ENCODE measurements around the gene SYCP1. TPM values are rescaled to one million over a fixed set of nuclear protein-coding genes. Genes with fewer than 3 reads are reported as not detected.
"Not testable (repeated sequence)": the region's sequence is repeated elsewhere in the genome, so short reads cannot be mapped to it uniquely, and the experiment has no call there.

The SYCP1 gene
- total and polyA plus RNA-seq, 2 experiments from 2014 or later: 0.24 to 0.66 TPM

DNA sequence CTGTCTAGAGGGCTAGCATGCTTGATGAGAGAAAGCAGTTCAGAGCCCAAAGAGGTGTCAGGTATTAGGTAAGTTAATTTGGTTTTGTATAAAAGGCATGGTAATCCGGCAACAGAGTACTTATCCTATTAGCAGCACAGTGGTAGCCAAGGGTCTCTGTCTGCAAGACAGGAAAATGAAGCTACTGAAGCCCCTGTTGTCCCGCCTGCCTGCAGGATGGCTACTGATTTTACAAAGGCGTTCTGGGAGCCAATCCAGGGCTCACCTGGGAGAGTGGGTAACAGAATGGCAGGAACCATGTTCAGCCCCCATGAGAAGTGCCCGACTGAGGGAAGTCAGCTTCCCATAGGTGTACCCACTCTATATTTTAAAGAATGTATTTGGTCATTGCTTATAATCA is 61.1 kb downstream of the SYCP1 start:
- H2AFZ ChIP-seq: peak overlapping the region; percentile 43; the same call in 1 of the 2 replicates
- H3K4me3 Mint-ChIP-seq; H4K20me1 ChIP-seq (replicated peaks; ENCODE audit: insufficient read depth); H3F3A ChIP-seq (replicated peaks; ENCODE audit: low read depth); H3K4me1 Mint-ChIP-seq; H3K27me3 Mint-ChIP-seq (ENCODE audit: insufficient read depth, low read depth, poor library complexity); H3K4me1 ChIP-seq (ENCODE audit: insufficient read depth); H3K36me3 ChIP-seq (ENCODE audit: insufficient read depth); H3K4me2 ChIP-seq; H3K36me3 Mint-ChIP-seq (ENCODE audit: low read depth); H3K27ac ChIP-seq (ENCODE audit: low read depth); H3K27me3 ChIP-seq (ENCODE audit: insufficient read depth); H3K9me3 Mint-ChIP-seq; H3K79me2 ChIP-seq (replicated peaks; ENCODE audit: insufficient read depth); H3K27ac Mint-ChIP-seq; H3K4me3 ChIP-seq; H3K9me2 ChIP-seq (ENCODE audit: insufficient read depth): not testable (repeated sequence)
- DNase-seq (ENCODE audit: low spot score) (peak; percentile 15), ATAC-seq (peak; percentile 82)

DNA sequence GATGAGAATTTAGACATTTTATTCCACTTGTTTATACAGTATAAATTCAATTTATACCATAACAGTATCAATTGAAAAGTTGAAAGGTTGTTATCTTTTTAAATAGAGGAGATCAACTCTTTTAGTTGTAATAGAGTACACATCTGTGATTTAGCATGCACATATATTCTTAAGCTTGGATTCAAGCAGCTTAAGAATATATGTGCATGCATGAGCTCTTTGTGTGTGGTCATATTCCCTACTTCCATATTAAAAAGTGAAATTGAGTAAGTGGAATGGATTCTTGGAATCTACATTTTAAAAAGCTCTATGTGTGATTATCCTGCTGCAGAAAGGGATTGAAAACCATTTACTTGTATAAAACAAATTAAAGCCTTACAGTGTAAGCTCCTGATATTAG is 71.9 kb downstream of the SYCP1 start:
- Mint-ChIP-seq H3K4me1 (no peaks in the 10 kb centered on the region), H3K36me3 (ENCODE audit: low read depth) (no peaks in the 10 kb centered on the region; the same call in 2 of the 3 replicates), H3K27me3 (ENCODE audit: insufficient read depth, low read depth, poor library complexity) (no peaks in the 10 kb centered on the region), H3K27ac (no peak overlapping the region), H3K9me3 (peaks cover under 1% of the 10 kb centered on the region; the same call in 2 of the 3 replicates), H3K4me3 (no peak overlapping the region)
- DNase-seq (ENCODE audit: low spot score): no peak
- no peaks in the 10 kb centered on the region for H3K4me1 ChIP-seq (ENCODE audit: insufficient read depth)
- H3K9me2 ChIP-seq (ENCODE audit: insufficient read depth): no peaks in the 10 kb centered on the region
- H2AFZ ChIP-seq: no peak overlapping the region
- ATAC-seq: no peak
- no peaks in the 10 kb centered on the region for H3K27me3 ChIP-seq (ENCODE audit: insufficient read depth)
- H3K27ac ChIP-seq (ENCODE audit: low read depth): no peak overlapping the region
- no peaks in the 10 kb centered on the region for H3K36me3 ChIP-seq (ENCODE audit: insufficient read depth)
- no peaks in the 10 kb centered on the region for H3F3A ChIP-seq (replicated peaks; ENCODE audit: low read depth)
- no peaks in the 10 kb centered on the region for H4K20me1 ChIP-seq (replicated peaks; ENCODE audit: insufficient read depth)
- no peaks in the 10 kb centered on the region for H3K79me2 ChIP-seq (replicated peaks; ENCODE audit: insufficient read depth)
- H3K4me2 ChIP-seq: no peak overlapping the region
- no peak overlapping the region for H3K4me3 ChIP-seq
- TF ChIP-seq, protein P1, sequence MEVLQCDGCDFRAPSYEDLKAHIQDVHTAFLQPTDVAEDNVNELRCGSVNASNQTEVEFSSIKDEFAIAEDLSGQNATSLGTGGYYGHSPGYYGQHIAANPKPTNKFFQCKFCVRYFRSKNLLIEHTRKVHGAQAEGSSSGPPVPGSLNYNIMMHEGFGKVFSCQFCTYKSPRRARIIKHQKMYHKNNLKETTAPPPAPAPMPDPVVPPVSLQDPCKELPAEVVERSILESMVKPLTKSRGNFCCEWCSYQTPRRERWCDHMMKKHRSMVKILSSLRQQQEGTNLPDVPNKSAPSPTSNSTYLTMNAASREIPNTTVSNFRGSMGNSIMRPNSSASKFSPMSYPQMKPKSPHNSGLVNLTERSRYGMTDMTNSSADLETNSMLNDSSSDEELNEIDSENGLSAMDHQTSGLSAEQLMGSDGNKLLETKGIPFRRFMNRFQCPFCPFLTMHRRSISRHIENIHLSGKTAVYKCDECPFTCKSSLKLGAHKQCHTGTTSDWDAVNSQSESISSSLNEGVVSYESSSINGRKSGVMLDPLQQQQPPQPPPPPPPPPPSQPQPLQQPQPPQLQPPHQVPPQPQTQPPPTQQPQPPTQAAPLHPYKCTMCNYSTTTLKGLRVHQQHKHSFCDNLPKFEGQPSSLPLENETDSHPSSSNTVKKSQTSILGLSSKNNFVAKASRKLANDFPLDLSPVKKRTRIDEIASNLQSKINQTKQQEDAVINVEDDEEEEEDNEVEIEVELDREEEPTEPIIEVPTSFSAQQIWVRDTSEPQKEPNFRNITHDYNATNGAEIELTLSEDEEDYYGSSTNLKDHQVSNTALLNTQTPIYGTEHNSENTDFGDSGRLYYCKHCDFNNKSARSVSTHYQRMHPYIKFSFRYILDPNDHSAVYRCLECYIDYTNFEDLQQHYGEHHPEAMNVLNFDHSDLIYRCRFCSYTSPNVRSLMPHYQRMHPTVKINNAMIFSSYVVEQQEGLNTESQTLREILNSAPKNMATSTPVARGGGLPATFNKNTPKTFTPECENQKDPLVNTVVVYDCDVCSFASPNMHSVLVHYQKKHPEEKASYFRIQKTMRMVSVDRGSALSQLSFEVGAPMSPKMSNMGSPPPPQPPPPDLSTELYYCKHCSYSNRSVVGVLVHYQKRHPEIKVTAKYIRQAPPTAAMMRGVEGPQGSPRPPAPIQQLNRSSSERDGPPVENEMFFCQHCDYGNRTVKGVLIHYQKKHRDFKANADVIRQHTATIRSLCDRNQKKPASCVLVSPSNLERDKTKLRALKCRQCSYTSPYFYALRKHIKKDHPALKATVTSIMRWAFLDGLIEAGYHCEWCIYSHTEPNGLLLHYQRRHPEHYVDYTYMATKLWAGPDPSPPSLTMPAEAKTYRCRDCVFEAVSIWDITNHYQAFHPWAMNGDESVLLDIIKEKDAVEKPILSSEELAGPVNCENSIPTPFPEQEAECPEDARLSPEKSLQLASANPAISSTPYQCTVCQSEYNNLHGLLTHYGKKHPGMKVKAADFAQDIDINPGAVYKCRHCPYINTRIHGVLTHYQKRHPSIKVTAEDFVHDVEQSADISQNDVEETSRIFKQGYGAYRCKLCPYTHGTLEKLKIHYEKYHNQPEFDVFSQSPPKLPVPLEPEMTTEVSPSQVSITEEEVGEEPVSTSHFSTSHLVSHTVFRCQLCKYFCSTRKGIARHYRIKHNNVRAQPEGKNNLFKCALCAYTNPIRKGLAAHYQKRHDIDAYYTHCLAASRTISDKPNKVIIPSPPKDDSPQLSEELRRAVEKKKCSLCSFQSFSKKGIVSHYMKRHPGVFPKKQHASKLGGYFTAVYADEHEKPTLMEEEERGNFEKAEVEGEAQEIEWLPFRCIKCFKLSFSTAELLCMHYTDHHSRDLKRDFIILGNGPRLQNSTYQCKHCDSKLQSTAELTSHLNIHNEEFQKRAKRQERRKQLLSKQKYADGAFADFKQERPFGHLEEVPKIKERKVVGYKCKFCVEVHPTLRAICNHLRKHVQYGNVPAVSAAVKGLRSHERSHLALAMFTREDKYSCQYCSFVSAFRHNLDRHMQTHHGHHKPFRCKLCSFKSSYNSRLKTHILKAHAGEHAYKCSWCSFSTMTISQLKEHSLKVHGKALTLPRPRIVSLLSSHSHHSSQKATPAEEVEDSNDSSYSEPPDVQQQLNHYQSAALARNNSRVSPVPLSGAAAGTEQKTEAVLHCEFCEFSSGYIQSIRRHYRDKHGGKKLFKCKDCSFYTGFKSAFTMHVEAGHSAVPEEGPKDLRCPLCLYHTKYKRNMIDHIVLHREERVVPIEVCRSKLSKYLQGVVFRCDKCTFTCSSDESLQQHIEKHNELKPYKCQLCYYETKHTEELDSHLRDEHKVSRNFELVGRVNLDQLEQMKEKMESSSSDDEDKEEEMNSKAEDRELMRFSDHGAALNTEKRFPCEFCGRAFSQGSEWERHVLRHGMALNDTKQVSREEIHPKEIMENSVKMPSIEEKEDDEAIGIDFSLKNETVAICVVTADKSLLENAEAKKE (CRISPR knock-in tag; IDR thresholded peaks at IDR 0.05): no peak
- TF ChIP-seq STAT1 (IDR thresholded peaks at IDR 0.05; ENCODE audit: unreplicated experiment): no peak
- TF ChIP-seq EZH2phosphoT487 (IDR thresholded peaks at IDR 0.05; ENCODE audit: unreplicated experiment): no peak
- no peak for TF ChIP-seq ZNF114 (CRISPR knock-in tag; IDR thresholded peaks at IDR 0.05)
- no peak for TF ChIP-seq CREB1 (CRISPR knock-in tag; IDR thresholded peaks at IDR 0.05; ENCODE audit: low read depth)
- TF ChIP-seq NANOG (IDR thresholded peaks at IDR 0.05; ENCODE audit: borderline replicate concordance): no peak
- TF ChIP-seq ZNF331 (CRISPR knock-in tag; IDR thresholded peaks at IDR 0.05; ENCODE audit: low read depth): no peak
- no peak for TF ChIP-seq JUNB (IDR thresholded peaks at IDR 0.05; ENCODE audit: unreplicated experiment)
- TF ChIP-seq EZH2 (IDR thresholded peaks at IDR 0.05; ENCODE audit: low read depth, unreplicated experiment): no peak
- TF ChIP-seq POLR2AphosphoS5 (IDR thresholded peaks at IDR 0.05; ENCODE audit: low read depth): no peak
- TF ChIP-seq, protein P2, sequence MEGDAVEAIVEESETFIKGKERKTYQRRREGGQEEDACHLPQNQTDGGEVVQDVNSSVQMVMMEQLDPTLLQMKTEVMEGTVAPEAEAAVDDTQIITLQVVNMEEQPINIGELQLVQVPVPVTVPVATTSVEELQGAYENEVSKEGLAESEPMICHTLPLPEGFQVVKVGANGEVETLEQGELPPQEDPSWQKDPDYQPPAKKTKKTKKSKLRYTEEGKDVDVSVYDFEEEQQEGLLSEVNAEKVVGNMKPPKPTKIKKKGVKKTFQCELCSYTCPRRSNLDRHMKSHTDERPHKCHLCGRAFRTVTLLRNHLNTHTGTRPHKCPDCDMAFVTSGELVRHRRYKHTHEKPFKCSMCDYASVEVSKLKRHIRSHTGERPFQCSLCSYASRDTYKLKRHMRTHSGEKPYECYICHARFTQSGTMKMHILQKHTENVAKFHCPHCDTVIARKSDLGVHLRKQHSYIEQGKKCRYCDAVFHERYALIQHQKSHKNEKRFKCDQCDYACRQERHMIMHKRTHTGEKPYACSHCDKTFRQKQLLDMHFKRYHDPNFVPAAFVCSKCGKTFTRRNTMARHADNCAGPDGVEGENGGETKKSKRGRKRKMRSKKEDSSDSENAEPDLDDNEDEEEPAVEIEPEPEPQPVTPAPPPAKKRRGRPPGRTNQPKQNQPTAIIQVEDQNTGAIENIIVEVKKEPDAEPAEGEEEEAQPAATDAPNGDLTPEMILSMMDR (conservative IDR thresholded peaks at IDR 0.05; ENCODE audit: low read depth in 2 of 2): no peak
- TF ChIP-seq, protein P3, sequence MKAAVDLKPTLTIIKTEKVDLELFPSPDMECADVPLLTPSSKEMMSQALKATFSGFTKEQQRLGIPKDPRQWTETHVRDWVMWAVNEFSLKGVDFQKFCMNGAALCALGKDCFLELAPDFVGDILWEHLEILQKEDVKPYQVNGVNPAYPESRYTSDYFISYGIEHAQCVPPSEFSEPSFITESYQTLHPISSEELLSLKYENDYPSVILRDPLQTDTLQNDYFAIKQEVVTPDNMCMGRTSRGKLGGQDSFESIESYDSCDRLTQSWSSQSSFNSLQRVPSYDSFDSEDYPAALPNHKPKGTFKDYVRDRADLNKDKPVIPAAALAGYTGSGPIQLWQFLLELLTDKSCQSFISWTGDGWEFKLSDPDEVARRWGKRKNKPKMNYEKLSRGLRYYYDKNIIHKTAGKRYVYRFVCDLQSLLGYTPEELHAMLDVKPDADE (IDR thresholded peaks at IDR 0.05): no peak
